HepG2 (cell line): ENCODE results near the gene SMTNL2. TPM values are rescaled to one million over a fixed set of nuclear protein-coding genes. Genes with fewer than 3 reads are reported as not detected.

ENCODE experiments used
- ATAC-seq: fragments of 200-7000 bp; cut with Tn5 transposase; 3 replicates; pipeline ENCODE4 v1.9.1; 2020; ENCODE audit warnings: mild to moderate bottlenecking, moderate library complexity
- BruUV-seq: library from RNA; stranded (reverse); fragments of 400-500 nt; replicated peaks from 2 replicates; lab custom pipeline; 2021; lab: Mats Ljungman, UMichigan
- CTCF ChIA-PET: fragments of 300-600 bp; formaldehyde crosslinking; extraction: SDS; loops from one replicate; lab custom pipeline; 2021; ENCODE audit warnings: low total read pairs, inconsistent platforms, low intra/inter-chr PET ratio; lab: Yijun Ruan, JAX
- POLR2A ChIA-PET: fragments of 350-600 bp; sonication (Branson Sonifier 250); formaldehyde crosslinking; loops from one replicate; lab custom pipeline; 2020; ENCODE audit warnings: antibody characterized with exemption, inconsistent platforms; lab: Yijun Ruan, JAX
- DNase-seq: peaks from one replicate; pipeline ENCODE4 v3.0.0-alpha.2; 2015; ENCODE audit warnings: low spot score
- FAIRE-seq: peaks from 3 replicates; lab custom pipeline; 2011; peaks lifted over from hg19 to GRCh38; lab: Jason Lieb, UNC
- H2AFZ ChIP-seq: one replicate; pipeline ENCODE4 v1.6.1; 2011; ENCODE audit warnings: low read length, inconsistent platforms
- H3K27ac ChIP-seq: fragments of 300-600 bp; 3 replicates; pipeline ENCODE4 v1.8.0; 2011; ENCODE audit warnings: mixed run types, mild to moderate bottlenecking, mixed read lengths, low read length, inconsistent platforms; ENCODE audit not compliant: insufficient read depth; ENCODE audit errors: extremely low read length
- H3K27me3 ChIP-seq, 2 experiments: fragments of 200-600 bp in 1 of 2; 2 replicates in 1 of 2; 3 replicates in 1 of 2; pipeline versions ENCODE4 v1.6.0 to v1.8.0; 2011; ENCODE audit warnings: low read length in 2 of 2, mild to moderate bottlenecking in 2 of 2, moderate library complexity in 2 of 2, inconsistent platforms in 1 of 2; ENCODE audit not compliant: insufficient read depth in 2 of 2, control insufficient read depth in 1 of 2
- H3K36me3 ChIP-seq, 2 experiments: fragments of 200-600 bp in 1 of 2; replicated peaks in 1 of 2; 2 replicates in 1 of 2; 3 replicates in 1 of 2; pipeline versions ENCODE4 v1.5.1 to v1.8.0; 2011; ENCODE audit warnings: low read length in 2 of 2, inconsistent platforms in 1 of 2; ENCODE audit not compliant: insufficient read depth in 2 of 2, control insufficient read depth in 1 of 2
- H3K4me1 ChIP-seq: 2 replicates; pipeline ENCODE4 v1.5.1; 2012; ENCODE audit warnings: low read length, inconsistent platforms; ENCODE audit not compliant: insufficient read depth
- H3K4me2 ChIP-seq: 2 replicates; pipeline ENCODE4 v1.6.0; 2011; ENCODE audit warnings: low read depth, low read length, inconsistent platforms
- H3K4me3 ChIP-seq, 3 experiments: fragments of 200-600 bp in 1 of 3; sonication (generic), shearing (Covaris generic) in 1 of 3; replicated peaks in 1 of 3; 2 replicates each; pipeline ENCODE4 v1.5.1; 2011 to 2016; ENCODE audit warnings: low read length in 3 of 3, inconsistent platforms in 2 of 3, low read depth in 2 of 3, mild to moderate bottlenecking in 2 of 3, control low read depth in 1 of 3, mixed read lengths in 1 of 3; ENCODE audit not compliant: insufficient read depth in 1 of 3
- H3K79me2 ChIP-seq: one replicate; pipeline ENCODE4 v1.6.1; 2011; ENCODE audit warnings: low read length, inconsistent platforms; ENCODE audit not compliant: insufficient read depth
- H3K9ac ChIP-seq: 2 replicates; pipeline ENCODE4 v1.6.0; 2011; ENCODE audit warnings: mild to moderate bottlenecking, low read depth, low read length, inconsistent platforms; ENCODE audit not compliant: insufficient read depth
- H3K9me3 ChIP-seq: 2 replicates; pipeline ENCODE4 v1.5.1; 2012; ENCODE audit warnings: mild to moderate bottlenecking, low read length
- H4K20me1 ChIP-seq: 2 replicates; pipeline ENCODE4 v1.6.0; 2011; ENCODE audit warnings: inconsistent platforms, mild to moderate bottlenecking, low read length, moderate library complexity; ENCODE audit not compliant: insufficient read depth
- ATF2 ChIP-seq: sonication (generic); formaldehyde crosslinking; IDR thresholded peaks from 2 replicates; pipeline ENCODE4 v1.4.0; 2020; ENCODE audit warnings: missing genetic modification reagents
- ETV5 ChIP-seq: IDR thresholded peaks from 2 replicates; pipeline ENCODE4 v1.6.1; 2018; ENCODE audit warnings: missing biosample characterization, missing genetic modification reagents, inconsistent platforms, borderline replicate concordance
- FOSL1 ChIP-seq: sonication (generic); formaldehyde crosslinking; IDR thresholded peaks from 2 replicates; pipeline ENCODE4 v1.9.0; 2021; ENCODE audit warnings: missing genetic modification reagents, borderline replicate concordance
- HNF4G ChIP-seq, 2 experiments: sonication (generic) in 1 of 2; formaldehyde crosslinking in 1 of 2; IDR thresholded peaks; 2 replicates each; pipeline versions ENCODE4 v1.4.0 to v1.6.1; 2011 to 2020; ENCODE audit warnings: borderline replicate concordance in 2 of 2, low read depth in 2 of 2, mild to moderate bottlenecking in 2 of 2, low read length in 1 of 2, missing genetic modification reagents in 1 of 2, moderate library complexity in 1 of 2
- JDP2 ChIP-seq: sonication (generic); formaldehyde crosslinking; IDR thresholded peaks from 2 replicates; pipeline ENCODE4 v1.8.1; 2022; ENCODE audit warnings: missing genetic modification reagents, borderline replicate concordance
- KDM2A ChIP-seq: sonication (generic); formaldehyde crosslinking; IDR thresholded peaks from 2 replicates; pipeline ENCODE4 v1.4.0; 2020; ENCODE audit warnings: low read depth, missing genetic modification reagents, borderline replicate concordance
- KDM5A ChIP-seq: fragments of 200-600 bp; sonication (generic); IDR thresholded peaks from 2 replicates; pipeline ENCODE4 v1.7.0; 2018; ENCODE audit warnings: antibody characterized with exemption, mild to moderate bottlenecking, low read length, borderline replicate concordance
- NFYC ChIP-seq: IDR thresholded peaks from 2 replicates; pipeline ENCODE4 v1.6.1; 2016; ENCODE audit warnings: missing genetic modification reagents, missing compliant biosample characterization
- PHF20 ChIP-seq: sonication (generic); formaldehyde crosslinking; IDR thresholded peaks from 2 replicates; pipeline ENCODE4 v1.5.0; 2020; ENCODE audit warnings: mild to moderate bottlenecking, missing genetic modification reagents
- REL ChIP-seq: sonication (generic); formaldehyde crosslinking; conservative IDR thresholded peaks from 2 replicates; pipeline ENCODE4 v1.8.0; 2022; ENCODE audit warnings: mild to moderate bottlenecking, missing genetic modification reagents, moderate library complexity
- SMAD1 ChIP-seq: sonication (generic); formaldehyde crosslinking; IDR thresholded peaks from 2 replicates; pipeline ENCODE4 v1.4.0; 2020; ENCODE audit warnings: missing genetic modification reagents, low read depth, mild to moderate bottlenecking, borderline replicate concordance
- SMARCC2 ChIP-seq: fragments of 450-650 bp; IDR thresholded peaks from 2 replicates; pipeline ENCODE4 v1.6.1; 2017; ENCODE audit warnings: antibody characterized with exemption, mild to moderate bottlenecking
- SP5 ChIP-seq: IDR thresholded peaks from 2 replicates; pipeline ENCODE4 v1.6.1; 2016; ENCODE audit warnings: low read depth, borderline replicate concordance
- STAG1 ChIP-seq: sonication (generic); formaldehyde crosslinking; IDR thresholded peaks from 2 replicates; pipeline ENCODE4 v1.4.0; 2020; ENCODE audit warnings: missing genetic modification reagents
- ZNF501 ChIP-seq: sonication (generic); formaldehyde crosslinking; IDR thresholded peaks from 2 replicates; pipeline ENCODE4 v1.5.1; 2020; ENCODE audit warnings: mild to moderate bottlenecking, moderate library complexity, missing genetic modification reagents
- ZNF574 ChIP-seq: sonication (generic); formaldehyde crosslinking; IDR thresholded peaks from 2 replicates; pipeline ENCODE4 v1.4.0; 2020; ENCODE audit warnings: missing genetic modification reagents
- WGBS: methylation state at CpG from one replicate; pipeline ENCODE4 v1.1.6; 2017; ENCODE audit warnings: low lambda C conversion rate; 5-methylcytosine and 5-hydroxymethylcytosine counted together
- in situ Hi-C: cut with HindIII; loops from 2 replicates; pipeline ENCODE4 v1.10.0; 2017; ENCODE audit warnings: low pct_unique_long_range_greater_than_20kb; ENCODE audit not compliant: extremely low pct_ligation_motif_present
- intact Hi-C: fragments of 100-400 bp; cut with micrococcal nuclease; formaldehyde crosslinking; loops from one replicate; pipeline ENCODE4 v1.10.0; 2022; ENCODE audit not compliant: unreplicated experiment
- polyA plus RNA-seq, 8 experiments: library from polyadenylated mRNA; depleted of rRNA in 3 of 8; stranded (reverse) in 7 of 8; unstranded in 1 of 8; fragments of >200 nt; fragmentation: Illumina TruSeq in 4 of 8; extraction: Trizol in 4 of 8; gene quantifications; 2 replicates each; pipeline versions ENCODE4 v1.2.1 to v1.2.3, GENCODE V29; 2011 to 2016; ENCODE audit warnings: low read depth in 4 of 8, missing spikeins in 1 of 8, mixed read lengths in 1 of 8; ENCODE audit not compliant: insufficient read depth in 1 of 8
- total RNA-seq, 5 experiments: library from RNA; depleted of rRNA; stranded (reverse); fragments of >200 nt; fragmentation: Illumina TruSeq; extraction: Trizol; gene quantifications; 2 replicates each; pipeline ENCODE4 v1.2.3, GENCODE V29; 2016; ENCODE audit warnings: low read depth in 1 of 5
- TF ChIP-seq, protein P1 (sequence below): sonication (generic); formaldehyde crosslinking; IDR thresholded peaks from 2 replicates; pipeline ENCODE4 v1.4.0; 2020; ENCODE audit warnings: missing genetic modification reagents, low read depth, mild to moderate bottlenecking, borderline replicate concordance

Gene SMTNL2
- total and polyA plus RNA-seq, 2 of the 13 experiments (the other 11 are each of a cell fraction or from before 2014, with no cell fraction given) = 0.41 to 5.1 TPM

GRCh38 chr17:4565209-4566141 is 18.9 kb upstream of the SMTNL2 start:
- H3K4me2 ChIP-seq = peak overlapping the region; percentile 61
- in situ Hi-C loops (loop anchor here (5.0 kb wide), 1 partner anchor 57 kb away; no protein-coding TSS in a partner anchor), intact Hi-C loops (loop anchor here (1.0 to 10.0 kb wide), 3 partner anchors 17 to 319 kb away; no protein-coding TSS in a partner anchor)
- H3K4me1 ChIP-seq = peaks cover 64% of the 10 kb centered on the region
- BruUV-seq = no TSS peak
- CTCF ChIA-PET = interaction anchor here (1.0 to 5.0 kb wide), 3 partner anchors 18 to 59 kb away, joined by 3 to 70 read pairs (median 13); partner anchors contain the start of gene SMTNL2
- H3K9ac ChIP-seq = peak overlapping the region; percentile 17; the same call in 1 of the 2 replicates
- no peak overlapping the region for H2AFZ ChIP-seq
- H4K20me1 ChIP-seq = no peaks in the 10 kb centered on the region
- peak; percentile 77 for ATAC-seq
- 0 out of 6 replicates have a peak overlapping the region, but pooled peaks of 1 of the 3 experiments have one; percentile 4 for H3K4me3 ChIP-seq
- no peaks in the 10 kb centered on the region for H3K27me3 ChIP-seq
- WGBS = 22% methylated on average over 16 of the region's 16 CpGs
- FAIRE-seq = peak; percentile 93
- no peaks in the 10 kb centered on the region for H3K79me2 ChIP-seq
- no peaks in the 10 kb centered on the region for H3K36me3 ChIP-seq
- DNase-seq = peak; percentile 83
- H3K27ac ChIP-seq = no peak overlapping the region
- POLR2A ChIA-PET = interaction anchor here (3.3 kb wide), 1 partner anchor 12 kb away, joined by 18 read pairs; no protein-coding TSS in a partner anchor
- no peaks in the 10 kb centered on the region for H3K9me3 ChIP-seq
- TF ChIP-seq FOSL1 (CRISPR knock-in tag) (no peak), SP5 (no peak), SMAD1 (CRISPR knock-in tag) (no peak), JDP2 (CRISPR knock-in tag) (no peak), ZNF501 (no peak), ATF2 (CRISPR knock-in tag) (no peak), KDM2A (peak; percentile 67; the same call in 1 of the 2 replicates), SMARCC2 (no peak), STAG1 (peak; percentile 64), HNF4G (IDR thresholded peaks at IDR 0.05; ENCODE audit: borderline replicate concordance, low read depth, low read length) (peak; percentile 28; the same call in 1 of the 2 replicates), HNF4G (CRISPR knock-in tag; IDR thresholded peaks at IDR 0.05; ENCODE audit: borderline replicate concordance, low read depth) (no peak), ZNF574 (CRISPR knock-in tag) (0 out of 2 replicates have a peak, but pooled peaks have one; percentile 36), REL (no peak), KDM5A (no peak), NFYC (peak; percentile 40; the same call in 1 of the 2 replicates), PHF20 (CRISPR knock-in tag) (no peak), ETV5 (peak; percentile 34; the same call in 1 of the 2 replicates)
- TF ChIP-seq, protein P1, sequence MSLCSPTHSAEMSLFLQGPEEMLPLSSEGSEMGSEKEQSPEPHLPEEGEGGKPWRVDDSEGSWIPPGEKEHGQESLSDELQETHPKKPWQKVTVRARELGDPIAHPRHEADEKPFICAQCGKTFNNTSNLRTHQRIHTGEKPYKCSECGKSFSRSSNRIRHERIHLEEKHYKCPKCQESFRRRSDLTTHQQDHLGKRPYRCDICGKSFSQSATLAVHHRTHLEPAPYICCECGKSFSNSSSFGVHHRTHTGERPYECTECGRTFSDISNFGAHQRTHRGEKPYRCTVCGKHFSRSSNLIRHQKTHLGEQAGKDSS = no peak
